T-helper 2 cell treated with Interferon-gamma antibody and Interleukin-4, amounts not matched to agents 5 μg/mL and 100 μg/mL, for 36 hours (primary cell): Measurements from ENCODE around the gene AFAP1.
"Not testable (repeated sequence)": the region's sequence is repeated elsewhere in the genome, so short reads cannot be mapped to it uniquely, and the experiment has no call there.

ENCODE experiments used
- DNase-seq: peaks from one replicate; pipeline ENCODE4 v3.0.0; 2021; ENCODE audit warnings: low spot score
- H3K27ac Mint-ChIP-seq: one replicate; pipeline ENCODE4 v1.8.0; 2021; ENCODE audit warnings: mild to moderate bottlenecking, mixed read lengths
- H3K27me3 Mint-ChIP-seq: one replicate; pipeline ENCODE4 v1.8.0; 2021; ENCODE audit warnings: low read depth, mixed read lengths
- H3K36me3 Mint-ChIP-seq: one replicate; pipeline ENCODE4 v1.8.0; 2021; ENCODE audit warnings: low read depth, mixed read lengths
- H3K4me1 Mint-ChIP-seq: one replicate; pipeline ENCODE4 v1.8.0; 2021; ENCODE audit warnings: low read depth, mixed read lengths
- H3K4me3 Mint-ChIP-seq: one replicate; pipeline ENCODE4 v1.8.0; 2022; ENCODE audit warnings: mild to moderate bottlenecking, moderate library complexity, mixed read lengths
- H3K9me3 Mint-ChIP-seq: one replicate; pipeline ENCODE4 v1.8.0; 2021; ENCODE audit warnings: mixed read lengths

AFAP1 gene

DNA sequence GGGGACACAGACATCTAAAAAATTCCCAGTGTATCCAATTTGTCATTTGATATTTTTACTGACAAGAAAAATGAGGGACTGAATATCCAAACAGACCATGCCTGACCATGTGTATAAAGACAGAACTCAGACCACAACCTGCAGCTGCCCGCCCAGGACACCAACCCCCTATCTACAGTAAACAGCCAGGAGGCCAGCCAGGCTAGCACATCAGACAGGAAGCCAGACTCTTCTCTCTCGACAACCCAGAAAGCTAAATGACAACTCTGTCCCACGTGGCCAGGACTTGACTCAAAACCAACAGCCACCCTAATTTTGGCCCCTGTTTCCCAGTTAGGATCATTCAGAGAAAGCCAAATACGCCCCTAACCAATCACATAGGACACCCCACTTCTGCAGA, 15.1 kb downstream of the AFAP1 start:
- H3K27ac Mint-ChIP-seq, result no peak overlapping the region

GRCh38 chr4:7924163-7924562, 15.5 kb downstream of the AFAP1 start:
- Mint-ChIP-seq H3K27ac (no peak overlapping the region), H3K27me3 (no peaks in the 10 kb centered on the region), H3K9me3 (no peaks in the 10 kb centered on the region), H3K36me3 (no peaks in the 10 kb centered on the region), H3K4me1 (peaks cover 2% of the 10 kb centered on the region), H3K4me3 (no peak overlapping the region)
- no peak for DNase-seq

More for the DNA sequence above, 15.1 kb downstream of the AFAP1 start:
- Mint-ChIP-seq H3K36me3 (no peaks in the 10 kb centered on the region), H3K27me3 (no peaks in the 10 kb centered on the region), H3K9me3 (no peaks in the 10 kb centered on the region), H3K4me3 (no peak overlapping the region), H3K4me1 (peaks cover 2% of the 10 kb centered on the region)
- DNase-seq, result no peak

DNA sequence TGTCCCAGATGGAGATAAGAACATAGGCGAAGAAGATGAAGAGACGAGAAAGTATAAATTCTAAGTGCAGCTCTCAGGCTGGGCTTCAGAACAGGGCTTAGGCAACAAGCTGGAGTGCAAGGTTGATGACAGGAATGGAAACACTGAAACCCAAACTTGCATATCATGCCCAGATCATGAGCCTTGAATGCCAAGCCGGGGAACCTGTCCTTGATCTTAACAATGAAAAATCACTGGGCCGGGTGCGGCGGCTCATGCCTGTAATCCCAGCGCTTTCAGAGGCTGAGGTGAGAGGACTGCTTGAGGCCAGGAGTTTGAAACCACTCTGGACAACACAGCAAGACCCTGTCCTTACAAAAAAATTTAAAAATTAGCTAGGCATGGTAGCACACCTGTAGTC, 17.2 kb downstream of the AFAP1 start:
- Mint-ChIP-seq H3K9me3 (no peaks in the 10 kb centered on the region), H3K4me1 (peaks cover 2% of the 10 kb centered on the region), H3K27ac (no peak overlapping the region), H3K4me3 (no peak overlapping the region), H3K36me3 (no peaks in the 10 kb centered on the region), H3K27me3 (no peaks in the 10 kb centered on the region)
- DNase-seq, result no peak

DNA sequence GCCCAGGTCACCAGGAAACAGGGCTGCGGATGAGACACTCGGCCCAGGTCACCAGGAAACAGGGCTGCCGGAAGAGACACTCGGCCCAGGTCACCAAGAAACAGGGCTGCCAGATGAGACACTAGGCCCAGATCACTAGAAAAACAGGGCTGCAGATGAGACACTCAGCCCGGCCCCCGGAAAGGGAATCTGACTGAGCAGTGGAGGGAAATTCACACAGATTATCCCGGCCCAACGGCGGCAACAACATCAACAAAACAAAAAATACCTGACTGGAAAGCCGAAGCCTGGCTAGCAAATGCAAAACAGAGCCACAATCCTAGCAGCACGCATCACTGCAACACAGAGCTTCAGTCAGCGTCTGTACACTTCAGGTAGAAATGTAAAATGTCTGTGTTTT, 20.7 kb downstream of the AFAP1 start:
- Mint-ChIP-seq H3K36me3 (no peaks in the 10 kb centered on the region), H3K4me3 (no peak overlapping the region), H3K27me3 (no peaks in the 10 kb centered on the region), H3K9me3 (no peaks in the 10 kb centered on the region), H3K27ac (no peak overlapping the region), H3K4me1 (peaks cover 12% of the 10 kb centered on the region)
- DNase-seq, result no peak

- DNase-seq, H3K27me3 Mint-ChIP-seq, H3K4me3 Mint-ChIP-seq, H3K27ac Mint-ChIP-seq, H3K36me3 Mint-ChIP-seq, H3K9me3 Mint-ChIP-seq: not testable (repeated sequence)
- H3K4me1 Mint-ChIP-seq, result peaks cover 12% of the 10 kb centered on the region
Measured at GRCh38 chr4:7918187-7918586, 21.5 kb downstream of the AFAP1 start.

DNA sequence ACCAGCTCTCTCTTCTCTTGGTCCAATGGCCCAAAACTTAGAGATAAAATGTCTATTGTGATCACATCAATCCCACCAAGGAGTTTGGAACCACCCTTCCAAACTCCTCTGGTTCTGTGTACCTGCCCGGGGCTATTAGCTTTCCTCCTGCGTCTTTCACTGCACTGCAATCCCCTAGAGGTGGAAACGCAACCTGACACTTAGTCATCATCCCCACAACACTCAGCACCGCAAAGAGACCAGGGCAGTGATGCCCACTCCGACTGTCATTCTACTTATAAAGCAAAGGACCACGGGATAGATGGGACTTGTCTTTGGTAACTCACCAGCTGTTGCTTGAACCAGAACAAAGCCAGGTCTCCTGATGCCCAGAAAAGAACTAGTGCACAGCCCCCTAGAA, 22.0 kb downstream of the AFAP1 start:
- Mint-ChIP-seq H3K27me3 (no peaks in the 10 kb centered on the region), H3K27ac (no peak overlapping the region)

DNA sequence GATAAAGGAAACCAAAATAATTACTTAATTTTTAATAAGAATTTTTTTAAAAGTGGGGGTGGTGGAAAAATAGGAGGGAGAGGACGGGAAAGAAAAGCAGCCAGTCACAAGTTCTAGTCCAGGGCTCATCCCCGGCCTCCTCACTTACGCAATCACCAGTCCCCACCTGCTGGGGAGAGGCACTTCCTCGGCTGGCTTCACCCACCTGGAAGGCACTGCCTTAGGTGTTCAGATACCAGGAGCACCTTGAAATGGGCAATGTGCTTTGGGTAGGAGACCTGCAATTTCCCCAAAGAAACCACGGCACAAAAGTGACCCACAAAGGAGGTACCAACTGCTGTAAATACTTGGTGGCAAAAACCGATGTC, 23.8 kb downstream of the AFAP1 start:
- H3K27me3 Mint-ChIP-seq, result no peaks in the 10 kb centered on the region
- peaks cover 12% of the 10 kb centered on the region for H3K4me1 Mint-ChIP-seq
- no peak for DNase-seq
- no peaks in the 10 kb centered on the region for H3K36me3 Mint-ChIP-seq
- no peaks in the 10 kb centered on the region for H3K9me3 Mint-ChIP-seq
- H3K27ac Mint-ChIP-seq, result no peak overlapping the region
- no peak overlapping the region for H3K4me3 Mint-ChIP-seq

More for the DNA sequence above, 22.0 kb downstream of the AFAP1 start:
- Mint-ChIP-seq H3K36me3 (no peaks in the 10 kb centered on the region), H3K4me3 (no peak overlapping the region), H3K9me3 (no peaks in the 10 kb centered on the region), H3K4me1 (peaks cover 12% of the 10 kb centered on the region)
- DNase-seq, result no peak

DNA sequence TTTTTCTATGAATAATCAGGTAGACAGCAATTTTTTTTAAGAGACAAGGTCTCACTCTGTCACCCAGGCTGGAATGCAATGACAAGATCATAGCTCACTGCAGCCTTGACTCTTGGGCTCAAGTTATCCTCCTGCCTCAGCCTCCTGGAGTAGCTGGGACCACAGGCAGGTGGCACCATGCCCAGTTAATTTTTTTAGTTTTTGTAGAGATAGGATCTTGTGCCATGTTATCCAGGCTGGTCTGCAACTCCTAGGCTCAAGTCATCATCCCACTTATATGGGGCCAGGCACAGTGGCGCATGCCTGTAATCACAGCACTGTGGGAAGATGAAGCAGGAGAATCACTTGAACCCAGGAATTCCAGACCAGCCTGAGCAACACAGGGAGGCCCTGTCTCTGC, 26.8 kb downstream of the AFAP1 start:
- H3K27ac Mint-ChIP-seq, result no peak overlapping the region

DNA sequence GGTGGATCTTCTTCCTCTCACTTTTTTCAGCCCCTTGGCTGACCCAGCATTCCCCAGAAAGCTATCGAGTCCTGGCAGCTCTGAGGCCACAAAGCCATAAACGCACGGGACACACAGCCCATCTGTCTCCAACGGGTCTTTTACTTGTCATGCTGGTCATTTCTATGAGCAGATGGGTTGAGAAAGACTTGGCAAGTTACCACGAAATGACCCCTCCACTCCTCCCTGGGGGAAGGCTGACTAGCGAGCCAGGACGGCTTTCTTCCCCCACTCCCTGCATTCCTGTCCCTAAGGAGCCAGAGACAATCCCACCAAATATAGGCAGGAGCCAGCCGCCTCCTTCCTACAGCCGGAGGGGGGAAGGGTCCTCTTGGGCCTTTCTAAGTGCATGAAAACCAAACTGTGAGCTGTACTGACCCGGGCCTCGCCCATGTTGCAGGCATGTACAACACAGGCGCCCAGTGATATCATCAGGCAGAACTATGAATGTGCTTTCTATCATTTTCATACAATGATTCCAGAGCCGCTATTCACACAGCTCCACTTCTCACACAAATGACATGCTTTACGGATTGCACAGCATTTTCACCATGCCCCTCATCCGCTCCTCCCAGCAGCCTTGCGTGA, 28.6 kb downstream of the AFAP1 start:
- Mint-ChIP-seq H3K9me3 (no peaks in the 10 kb centered on the region), H3K4me3 (no peak overlapping the region), H3K36me3 (no peaks in the 10 kb centered on the region), H3K27me3 (no peaks in the 10 kb centered on the region), H3K4me1 (peaks cover 16% of the 10 kb centered on the region), H3K27ac (no peak overlapping the region)
- DNase-seq, result no peak

More for the DNA sequence above, 26.8 kb downstream of the AFAP1 start:
- Mint-ChIP-seq H3K27me3 (no peaks in the 10 kb centered on the region), H3K9me3 (no peaks in the 10 kb centered on the region), H3K4me1 (peaks cover 21% of the 10 kb centered on the region), H3K36me3 (no peaks in the 10 kb centered on the region), H3K4me3 (no peak overlapping the region)
- DNase-seq, result no peak

GRCh38 chr4:7910263-7910896, 29.3 kb downstream of the AFAP1 start:
- Mint-ChIP-seq H3K36me3 (no peaks in the 10 kb centered on the region), H3K4me1 (peaks cover 14% of the 10 kb centered on the region), H3K4me3 (no peak overlapping the region), H3K9me3 (no peaks in the 10 kb centered on the region), H3K27ac (no peak overlapping the region), H3K27me3 (no peaks in the 10 kb centered on the region)
- DNase-seq, result no peak

GRCh38 chr4:7909463-7910262, 30.0 kb downstream of the AFAP1 start:
- Mint-ChIP-seq H3K9me3 (no peaks in the 10 kb centered on the region), H3K4me3 (no peak overlapping the region), H3K4me1 (peaks cover 9% of the 10 kb centered on the region), H3K27ac (no peak overlapping the region), H3K36me3 (no peaks in the 10 kb centered on the region), H3K27me3 (no peaks in the 10 kb centered on the region)
- no peak for DNase-seq

GRCh38 chr4:7908668-7909067, 31.0 kb downstream of the AFAP1 start:
- H3K27ac Mint-ChIP-seq, result no peak overlapping the region
- H3K36me3 Mint-ChIP-seq, result no peaks in the 10 kb centered on the region
- no peaks in the 10 kb centered on the region for H3K9me3 Mint-ChIP-seq
- H3K27me3 Mint-ChIP-seq, result no peaks in the 10 kb centered on the region
- H3K4me1 Mint-ChIP-seq, result peaks cover 9% of the 10 kb centered on the region
- H3K4me3 Mint-ChIP-seq, result no peak overlapping the region
- DNase-seq, result no peak

DNA sequence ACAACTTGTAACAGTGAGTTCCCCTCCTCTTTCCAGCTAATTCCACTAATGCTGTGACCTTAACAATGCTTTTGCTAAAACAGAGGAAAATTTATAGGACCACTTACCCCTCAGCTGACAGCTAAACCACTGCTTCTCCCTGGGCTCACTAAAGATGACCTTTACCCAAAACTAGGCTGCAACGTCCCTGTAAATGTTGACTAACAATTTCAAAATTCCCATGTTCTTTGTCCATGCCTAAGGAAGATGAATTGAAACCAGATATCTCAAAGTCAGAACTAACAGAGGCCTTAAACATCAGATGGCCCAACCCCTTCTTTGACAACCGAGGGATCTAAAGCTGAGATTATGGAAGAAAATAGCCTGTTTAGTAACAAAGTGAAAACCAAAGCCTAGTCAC, 32.5 kb downstream of the AFAP1 start:
- Mint-ChIP-seq H3K27me3 (no peaks in the 10 kb centered on the region), H3K4me3 (no peak overlapping the region), H3K9me3 (no peaks in the 10 kb centered on the region), H3K36me3 (no peaks in the 10 kb centered on the region), H3K4me1 (peaks cover 17% of the 10 kb centered on the region), H3K27ac (no peak overlapping the region)
- no peak for DNase-seq

GRCh38 chr4:7906171-7906701, 33.4 kb downstream of the AFAP1 start:
- no peak for DNase-seq
- H3K9me3 Mint-ChIP-seq, result no peaks in the 10 kb centered on the region
- peaks cover 17% of the 10 kb centered on the region for H3K4me1 Mint-ChIP-seq
- no peak overlapping the region for H3K4me3 Mint-ChIP-seq
- no peak overlapping the region for H3K27ac Mint-ChIP-seq
- no peaks in the 10 kb centered on the region for H3K36me3 Mint-ChIP-seq
- no peaks in the 10 kb centered on the region for H3K27me3 Mint-ChIP-seq
